HEK293 (cell line): ENCODE measurements around the gene ABHD14A.

Source experiments
- CTCF ChIA-PET: fragments of 350-600 bp; formaldehyde crosslinking; extraction: SDS; loops from one replicate; lab custom pipeline; 2021; ENCODE audit warnings: antibody characterized with exemption; lab: Yijun Ruan, JAX
- POLR2A ChIA-PET: fragments of 300-600 bp; formaldehyde crosslinking; extraction: SDS; loops from one replicate; lab custom pipeline; 2020; ENCODE audit warnings: antibody characterized with exemption, inconsistent platforms; lab: Yijun Ruan, JAX
- H3K27ac ChIP-seq: fragments of 200-500 bp; sonication (Bioruptor generic); 2 replicates; pipeline ENCODE4 v1.5.1; 2014; ENCODE audit warnings: low read depth, low read length, control low read depth, inconsistent platforms; ENCODE audit errors: extremely low read depth
- H3K36me3 ChIP-seq, 2 experiments: fragments of 200-500 bp in 1 of 2; sonication (Bioruptor generic) in 1 of 2; 1 replicate in 1 of 2; 2 replicates in 1 of 2; pipeline ENCODE4 v1.5.1; 2014 to 2017; ENCODE audit warnings: inconsistent platforms in 2 of 2, low read length in 2 of 2; ENCODE audit not compliant: control insufficient read depth in 2 of 2, insufficient read depth in 1 of 2
- H3K4me1 ChIP-seq: fragments of 200-500 bp; sonication (Bioruptor generic); 2 replicates; pipeline ENCODE4 v1.5.1; 2014; ENCODE audit warnings: mild to moderate bottlenecking, low read length, inconsistent platforms; ENCODE audit not compliant: control insufficient read depth, insufficient read depth
- H3K4me3 ChIP-seq: 2 replicates; pipeline ENCODE4 v1.5.1; 2011; ENCODE audit warnings: low read depth, mild to moderate bottlenecking, control low read depth, low read length, moderate library complexity
- H3K9me3 ChIP-seq: fragments of 200-500 bp; sonication (Bioruptor generic); 2 replicates; pipeline ENCODE4 v1.5.1; 2014; ENCODE audit warnings: low read depth, low read length, inconsistent platforms; ENCODE audit not compliant: control insufficient read depth, insufficient read depth
- PRDM10 ChIP-seq: fragments of 450-650 bp; formaldehyde crosslinking; IDR thresholded peaks from 2 replicates; pipeline ENCODE4 v1.5.1; 2016; ENCODE audit warnings: missing biosample characterization, missing genetic modification characterization
- ZNF18 ChIP-seq: fragments of 450-650 bp; formaldehyde crosslinking; IDR thresholded peaks from 2 replicates; pipeline ENCODE4 v1.5.1; 2016; ENCODE audit warnings: missing biosample characterization, missing genetic modification characterization
- ZNF324 ChIP-seq: fragments of 450-650 bp; formaldehyde crosslinking; IDR thresholded peaks from 2 replicates; pipeline ENCODE4 v1.5.1; 2016; ENCODE audit warnings: missing biosample characterization, missing genetic modification characterization
- ZNF610 ChIP-seq: fragments of 450-650 bp; formaldehyde crosslinking; IDR thresholded peaks from 2 replicates; pipeline ENCODE4 v1.5.1; 2016; ENCODE audit warnings: missing biosample characterization, missing genetic modification characterization, borderline replicate concordance
- ZNF791 ChIP-seq: fragments of 450-650 bp; formaldehyde crosslinking; IDR thresholded peaks from 2 replicates; pipeline ENCODE4 v1.5.1; 2016; ENCODE audit warnings: missing biosample characterization, missing genetic modification characterization
- ZSCAN4 ChIP-seq: fragments of 450-650 bp; formaldehyde crosslinking; IDR thresholded peaks from 2 replicates; pipeline ENCODE4 v1.5.1; 2017; ENCODE audit warnings: missing biosample characterization, missing genetic modification characterization
- TF ChIP-seq, protein P1 (sequence below): fragments of 450-650 bp; formaldehyde crosslinking; IDR thresholded peaks from 2 replicates; pipeline ENCODE4 v1.5.1; 2017; ENCODE audit warnings: missing biosample characterization, missing genetic modification characterization
- TF ChIP-seq, protein P2 (sequence below): fragments of 450-650 bp; formaldehyde crosslinking; IDR thresholded peaks from 2 replicates; pipeline ENCODE4 v1.5.1; 2016; ENCODE audit warnings: missing biosample characterization, missing genetic modification characterization, borderline replicate concordance

The ABHD14A gene

GRCh38 chr3:51966016-51966415 is 8.8 kb upstream of the ABHD14A start:
- Histone ChIP-seq H3K4me3 (no peak overlapping the region), H3K36me3 (peaks cover 0 to 2% of the 10 kb centered on the region in 2 experiments; a peak in 1 of 3 replicates), H3K27ac (no peak overlapping the region), H3K4me1 (0 out of 2 replicates have a peak, but pooled peaks cover 2% of the 10 kb centered on the region), H3K9me3 (no peaks in the 10 kb centered on the region)
- TF ChIP-seq ZNF18 (tag by site-specific recombination) (no peak), PRDM10 (tag by site-specific recombination) (no peak), ZNF791 (tag by site-specific recombination) (no peak), ZSCAN4 (tag by site-specific recombination) (no peak), ZNF324 (tag by site-specific recombination) (no peak), ZNF610 (no peak)
- TF ChIP-seq, protein P1, sequence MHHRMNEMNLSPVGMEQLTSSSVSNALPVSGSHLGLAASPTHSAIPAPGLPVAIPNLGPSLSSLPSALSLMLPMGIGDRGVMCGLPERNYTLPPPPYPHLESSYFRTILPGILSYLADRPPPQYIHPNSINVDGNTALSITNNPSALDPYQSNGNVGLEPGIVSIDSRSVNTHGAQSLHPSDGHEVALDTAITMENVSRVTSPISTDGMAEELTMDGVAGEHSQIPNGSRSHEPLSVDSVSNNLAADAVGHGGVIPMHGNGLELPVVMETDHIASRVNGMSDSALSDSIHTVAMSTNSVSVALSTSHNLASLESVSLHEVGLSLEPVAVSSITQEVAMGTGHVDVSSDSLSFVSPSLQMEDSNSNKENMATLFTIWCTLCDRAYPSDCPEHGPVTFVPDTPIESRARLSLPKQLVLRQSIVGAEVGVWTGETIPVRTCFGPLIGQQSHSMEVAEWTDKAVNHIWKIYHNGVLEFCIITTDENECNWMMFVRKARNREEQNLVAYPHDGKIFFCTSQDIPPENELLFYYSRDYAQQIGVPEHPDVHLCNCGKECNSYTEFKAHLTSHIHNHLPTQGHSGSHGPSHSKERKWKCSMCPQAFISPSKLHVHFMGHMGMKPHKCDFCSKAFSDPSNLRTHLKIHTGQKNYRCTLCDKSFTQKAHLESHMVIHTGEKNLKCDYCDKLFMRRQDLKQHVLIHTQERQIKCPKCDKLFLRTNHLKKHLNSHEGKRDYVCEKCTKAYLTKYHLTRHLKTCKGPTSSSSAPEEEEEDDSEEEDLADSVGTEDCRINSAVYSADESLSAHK (tag by site-specific recombination) = no peak
- TF ChIP-seq, protein P2, sequence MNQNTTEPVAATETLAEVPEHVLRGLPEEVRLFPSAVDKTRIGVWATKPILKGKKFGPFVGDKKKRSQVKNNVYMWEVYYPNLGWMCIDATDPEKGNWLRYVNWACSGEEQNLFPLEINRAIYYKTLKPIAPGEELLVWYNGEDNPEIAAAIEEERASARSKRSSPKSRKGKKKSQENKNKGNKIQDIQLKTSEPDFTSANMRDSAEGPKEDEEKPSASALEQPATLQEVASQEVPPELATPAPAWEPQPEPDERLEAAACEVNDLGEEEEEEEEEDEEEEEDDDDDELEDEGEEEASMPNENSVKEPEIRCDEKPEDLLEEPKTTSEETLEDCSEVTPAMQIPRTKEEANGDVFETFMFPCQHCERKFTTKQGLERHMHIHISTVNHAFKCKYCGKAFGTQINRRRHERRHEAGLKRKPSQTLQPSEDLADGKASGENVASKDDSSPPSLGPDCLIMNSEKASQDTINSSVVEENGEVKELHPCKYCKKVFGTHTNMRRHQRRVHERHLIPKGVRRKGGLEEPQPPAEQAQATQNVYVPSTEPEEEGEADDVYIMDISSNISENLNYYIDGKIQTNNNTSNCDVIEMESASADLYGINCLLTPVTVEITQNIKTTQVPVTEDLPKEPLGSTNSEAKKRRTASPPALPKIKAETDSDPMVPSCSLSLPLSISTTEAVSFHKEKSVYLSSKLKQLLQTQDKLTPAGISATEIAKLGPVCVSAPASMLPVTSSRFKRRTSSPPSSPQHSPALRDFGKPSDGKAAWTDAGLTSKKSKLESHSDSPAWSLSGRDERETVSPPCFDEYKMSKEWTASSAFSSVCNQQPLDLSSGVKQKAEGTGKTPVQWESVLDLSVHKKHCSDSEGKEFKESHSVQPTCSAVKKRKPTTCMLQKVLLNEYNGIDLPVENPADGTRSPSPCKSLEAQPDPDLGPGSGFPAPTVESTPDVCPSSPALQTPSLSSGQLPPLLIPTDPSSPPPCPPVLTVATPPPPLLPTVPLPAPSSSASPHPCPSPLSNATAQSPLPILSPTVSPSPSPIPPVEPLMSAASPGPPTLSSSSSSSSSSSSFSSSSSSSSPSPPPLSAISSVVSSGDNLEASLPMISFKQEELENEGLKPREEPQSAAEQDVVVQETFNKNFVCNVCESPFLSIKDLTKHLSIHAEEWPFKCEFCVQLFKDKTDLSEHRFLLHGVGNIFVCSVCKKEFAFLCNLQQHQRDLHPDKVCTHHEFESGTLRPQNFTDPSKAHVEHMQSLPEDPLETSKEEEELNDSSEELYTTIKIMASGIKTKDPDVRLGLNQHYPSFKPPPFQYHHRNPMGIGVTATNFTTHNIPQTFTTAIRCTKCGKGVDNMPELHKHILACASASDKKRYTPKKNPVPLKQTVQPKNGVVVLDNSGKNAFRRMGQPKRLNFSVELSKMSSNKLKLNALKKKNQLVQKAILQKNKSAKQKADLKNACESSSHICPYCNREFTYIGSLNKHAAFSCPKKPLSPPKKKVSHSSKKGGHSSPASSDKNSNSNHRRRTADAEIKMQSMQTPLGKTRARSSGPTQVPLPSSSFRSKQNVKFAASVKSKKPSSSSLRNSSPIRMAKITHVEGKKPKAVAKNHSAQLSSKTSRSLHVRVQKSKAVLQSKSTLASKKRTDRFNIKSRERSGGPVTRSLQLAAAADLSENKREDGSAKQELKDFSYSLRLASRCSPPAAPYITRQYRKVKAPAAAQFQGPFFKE (tag by site-specific recombination) = no peak
- POLR2A ChIA-PET = interaction anchor here (1.6 kb wide), 1 partner anchor 17 kb away, joined by 6 read pairs; no protein-coding TSS in a partner anchor
- CTCF ChIA-PET = interaction anchor here (0.6 to 0.7 kb wide), 2 partner anchors 22 to 216 kb away, joined by 3 to 4 read pairs; no protein-coding TSS in a partner anchor
